PC-3 (cell line): Measurements from ENCODE around the gene USP46. TPM values are rescaled to one million over a fixed set of nuclear protein-coding genes. Genes with fewer than 3 reads are reported as not detected.

Experiments used
- ATAC-seq: fragments of 200-7000 bp; cut with Tn5 transposase; 2 replicates; pipeline ENCODE4 v1.9.1; 2020; ENCODE audit warnings: mild to moderate bottlenecking, moderate library complexity
- BruUV-seq: library from RNA; stranded (reverse); fragments of 400-500 nt; replicated peaks from 2 replicates; lab custom pipeline; 2021; lab: Mats Ljungman, UMichigan
- CTCF ChIA-PET: fragments of 300-600 bp; sonication (Branson Sonifier 250); formaldehyde crosslinking; loops from one replicate; lab custom pipeline; 2022; ENCODE audit warnings: antibody characterized with exemption; lab: Charles Lee
- POLR2A ChIA-PET: fragments of 300-600 bp; sonication (Branson Sonifier 250); formaldehyde crosslinking; loops from one replicate; lab custom pipeline; 2022; ENCODE audit warnings: antibody characterized with exemption; ENCODE audit not compliant: unreplicated experiment; lab: Charles Lee
- DNase-seq: peaks from one replicate; pipeline ENCODE4 v3.0.0-alpha.2; 2015
- H2AFZ ChIP-seq: fragments of 300-600 bp; sonication (generic); 2 replicates; pipeline ENCODE4 v1.6.0; 2016; ENCODE audit warnings: antibody characterized with exemption, low read length
- H3F3A ChIP-seq: fragments of 300-600 bp; sonication (generic); one replicate; pipeline ENCODE4 v1.6.0; 2017; ENCODE audit warnings: antibody characterized with exemption, low read length, control low read depth, mild to moderate bottlenecking; ENCODE audit not compliant: unreplicated experiment
- H3K27ac ChIP-seq: fragments of 300-600 bp; sonication (generic); 2 replicates; pipeline ENCODE4 v1.5.1; 2016; ENCODE audit warnings: mild to moderate bottlenecking, low read length
- H3K27me3 ChIP-seq: fragments of 300-600 bp; sonication (generic); 2 replicates; pipeline ENCODE4 v1.6.1; 2016; ENCODE audit warnings: low read length, mixed read lengths
- H3K36me3 ChIP-seq: fragments of 300-600 bp; sonication (generic); 2 replicates; pipeline ENCODE4 v1.6.1; 2016; ENCODE audit warnings: low read depth, mixed run types, low read length, mixed read lengths
- H3K4me1 ChIP-seq: fragments of 300-600 bp; sonication (generic); 2 replicates; pipeline ENCODE4 v1.5.1; 2016; ENCODE audit warnings: low read length; ENCODE audit not compliant: insufficient read depth
- H3K4me2 ChIP-seq: fragments of 300-600 bp; sonication (generic); 2 replicates; pipeline ENCODE4 v1.6.0; 2016; ENCODE audit warnings: low read length
- H3K4me3 ChIP-seq: fragments of 300-600 bp; sonication (generic); 2 replicates; pipeline ENCODE4 v1.5.1; 2016; ENCODE audit warnings: mild to moderate bottlenecking, low read length, mixed read lengths
- H3K79me2 ChIP-seq: fragments of 300-600 bp; sonication (generic); 2 replicates; pipeline ENCODE4 v1.6.1; 2017; ENCODE audit warnings: low read length, mixed read lengths
- H3K9ac ChIP-seq: fragments of 300-600 bp; sonication (generic); 2 replicates; pipeline ENCODE4 v1.6.0; 2016; ENCODE audit warnings: mild to moderate bottlenecking, low read length
- H3K9me2 ChIP-seq: fragments of 300-600 bp; sonication (generic); replicated peaks from 2 replicates; pipeline ENCODE4 v1.6.1; 2016; ENCODE audit warnings: mixed run types, low read length, mixed read lengths
- H3K9me3 ChIP-seq: fragments of 300-600 bp; sonication (generic); 2 replicates; pipeline ENCODE4 v1.6.1; 2016; ENCODE audit warnings: low read length, mixed read lengths
- H4K20me1 ChIP-seq: fragments of 300-600 bp; sonication (generic); 2 replicates; pipeline ENCODE4 v1.6.1; 2016; ENCODE audit warnings: low read length, mixed read lengths
- EZH2 ChIP-seq: fragments of 300-600 bp; sonication (generic); IDR thresholded peaks from one replicate; pipeline ENCODE4 v1.6.1; 2017; ENCODE audit warnings: antibody characterized with exemption, mild to moderate bottlenecking, low read length; ENCODE audit not compliant: unreplicated experiment
- EZH2phosphoT487 ChIP-seq: fragments of 300-600 bp; sonication (generic); IDR thresholded peaks from 2 replicates; pipeline ENCODE4 v1.6.1; 2018; ENCODE audit warnings: mild to moderate bottlenecking, antibody characterized with exemption, low read length, borderline replicate concordance
- intact Hi-C: fragments of 100-400 bp; cut with micrococcal nuclease; formaldehyde crosslinking; loops from 2 replicates; pipeline ENCODE4 v1.9.0; 2023
- total RNA-seq: library from RNA; depleted of rRNA; stranded (reverse); fragments of >200 nt; gene quantifications from 2 replicates; pipeline ENCODE4 v1.2.3, GENCODE V29; 2014
- TF ChIP-seq, protein P1 (sequence below): fragments of 300-600 bp; sonication (generic); conservative IDR thresholded peaks from 2 replicates; pipeline ENCODE4 v1.5.1; 2017; ENCODE audit warnings: antibody characterized with exemption, low read depth, mild to moderate bottlenecking, low read length

USP46 gene
- total RNA-seq, 1 experiment from 2014 or later: 9.4 TPM

DNA sequence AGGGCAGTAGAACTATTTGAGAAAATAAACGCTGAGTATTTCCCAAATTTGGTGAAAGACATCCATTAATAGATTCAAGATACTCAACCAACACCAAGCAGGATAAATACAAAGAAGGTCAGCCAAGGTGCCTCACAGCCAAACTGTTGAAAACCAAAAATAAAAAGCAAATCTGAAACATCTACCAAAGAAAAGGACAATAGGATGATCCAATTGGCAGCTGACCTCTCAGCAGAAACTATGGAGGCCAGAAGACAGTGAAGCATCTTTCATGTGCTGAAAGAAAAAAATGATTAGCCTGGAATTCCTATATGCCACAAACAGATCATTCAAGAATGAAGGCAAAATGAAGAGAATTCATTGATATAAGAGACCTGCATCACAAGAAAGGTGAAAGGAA is 44.9 kb downstream of the USP46 start:
- BruUV-seq: no TSS peak
- H3K4me3 ChIP-seq: no peak overlapping the region
- ATAC-seq (no peak), DNase-seq (no peak)
- no peaks in the 10 kb centered on the region for H3K4me1 ChIP-seq
- ChIA-PET CTCF (no interaction called here), POLR2A (no interaction called here)
- H3K27me3 ChIP-seq: no peaks in the 10 kb centered on the region
- H3K36me3 ChIP-seq: no peaks in the 10 kb centered on the region
- no peaks in the 10 kb centered on the region for H3K9me3 ChIP-seq
- H3F3A ChIP-seq: no peaks in the 10 kb centered on the region
- H4K20me1 ChIP-seq: no peaks in the 10 kb centered on the region
- intact Hi-C loops: no loop called here
- no peaks in the 10 kb centered on the region for H3K9me2 ChIP-seq
- no peak overlapping the region for H3K27ac ChIP-seq
- H2AFZ ChIP-seq: no peak overlapping the region
- TF ChIP-seq, protein P1, sequence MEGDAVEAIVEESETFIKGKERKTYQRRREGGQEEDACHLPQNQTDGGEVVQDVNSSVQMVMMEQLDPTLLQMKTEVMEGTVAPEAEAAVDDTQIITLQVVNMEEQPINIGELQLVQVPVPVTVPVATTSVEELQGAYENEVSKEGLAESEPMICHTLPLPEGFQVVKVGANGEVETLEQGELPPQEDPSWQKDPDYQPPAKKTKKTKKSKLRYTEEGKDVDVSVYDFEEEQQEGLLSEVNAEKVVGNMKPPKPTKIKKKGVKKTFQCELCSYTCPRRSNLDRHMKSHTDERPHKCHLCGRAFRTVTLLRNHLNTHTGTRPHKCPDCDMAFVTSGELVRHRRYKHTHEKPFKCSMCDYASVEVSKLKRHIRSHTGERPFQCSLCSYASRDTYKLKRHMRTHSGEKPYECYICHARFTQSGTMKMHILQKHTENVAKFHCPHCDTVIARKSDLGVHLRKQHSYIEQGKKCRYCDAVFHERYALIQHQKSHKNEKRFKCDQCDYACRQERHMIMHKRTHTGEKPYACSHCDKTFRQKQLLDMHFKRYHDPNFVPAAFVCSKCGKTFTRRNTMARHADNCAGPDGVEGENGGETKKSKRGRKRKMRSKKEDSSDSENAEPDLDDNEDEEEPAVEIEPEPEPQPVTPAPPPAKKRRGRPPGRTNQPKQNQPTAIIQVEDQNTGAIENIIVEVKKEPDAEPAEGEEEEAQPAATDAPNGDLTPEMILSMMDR: no peak
- TF ChIP-seq EZH2: no peak
- no peak for TF ChIP-seq EZH2phosphoT487
- H3K79me2 ChIP-seq: no peaks in the 10 kb centered on the region
- H3K9ac ChIP-seq: no peak overlapping the region
- H3K4me2 ChIP-seq: no peak overlapping the region

DNA sequence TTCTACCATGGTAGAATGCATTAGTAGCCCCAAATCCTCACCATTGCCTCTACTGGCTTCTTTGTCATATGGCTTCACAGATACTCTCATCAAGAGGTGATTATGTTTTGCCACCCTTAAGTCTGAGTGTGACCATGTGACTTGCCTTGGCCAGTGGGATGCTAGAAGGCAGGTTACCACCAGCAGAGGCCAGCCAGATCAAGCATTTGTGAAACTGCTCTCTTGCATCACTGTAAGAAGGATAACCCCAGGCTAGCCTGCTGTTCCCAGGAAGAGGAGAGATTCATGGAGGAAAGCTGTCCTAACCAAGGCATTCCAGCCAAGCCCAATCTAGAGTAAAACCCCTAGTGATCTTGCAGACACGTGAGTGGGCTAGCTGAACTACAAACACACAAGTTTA is 46.8 kb downstream of the USP46 start:
- H3K27ac ChIP-seq: no peak overlapping the region
- no peak for ATAC-seq
- H3K9me2 ChIP-seq: no peaks in the 10 kb centered on the region
- no peaks in the 10 kb centered on the region for H3K27me3 ChIP-seq
- DNase-seq: no peak
- H3K4me2 ChIP-seq: no peak overlapping the region
- no peaks in the 10 kb centered on the region for H4K20me1 ChIP-seq
- POLR2A ChIA-PET: no interaction called here
- H3K4me3 ChIP-seq: no peak overlapping the region
- no peak overlapping the region for H3K9ac ChIP-seq
- no peaks in the 10 kb centered on the region for H3F3A ChIP-seq
- intact Hi-C loops: no loop called here
- TF ChIP-seq, protein P1: no peak
- TF ChIP-seq EZH2 (no peak), EZH2phosphoT487 (no peak)
- no peaks in the 10 kb centered on the region for H3K79me2 ChIP-seq
- H3K36me3 ChIP-seq: no peaks in the 10 kb centered on the region
- CTCF ChIA-PET: no interaction called here
- no TSS peak for BruUV-seq
- no peaks in the 10 kb centered on the region for H3K9me3 ChIP-seq
- H2AFZ ChIP-seq: no peak overlapping the region
- H3K4me1 ChIP-seq: no peaks in the 10 kb centered on the region

DNA sequence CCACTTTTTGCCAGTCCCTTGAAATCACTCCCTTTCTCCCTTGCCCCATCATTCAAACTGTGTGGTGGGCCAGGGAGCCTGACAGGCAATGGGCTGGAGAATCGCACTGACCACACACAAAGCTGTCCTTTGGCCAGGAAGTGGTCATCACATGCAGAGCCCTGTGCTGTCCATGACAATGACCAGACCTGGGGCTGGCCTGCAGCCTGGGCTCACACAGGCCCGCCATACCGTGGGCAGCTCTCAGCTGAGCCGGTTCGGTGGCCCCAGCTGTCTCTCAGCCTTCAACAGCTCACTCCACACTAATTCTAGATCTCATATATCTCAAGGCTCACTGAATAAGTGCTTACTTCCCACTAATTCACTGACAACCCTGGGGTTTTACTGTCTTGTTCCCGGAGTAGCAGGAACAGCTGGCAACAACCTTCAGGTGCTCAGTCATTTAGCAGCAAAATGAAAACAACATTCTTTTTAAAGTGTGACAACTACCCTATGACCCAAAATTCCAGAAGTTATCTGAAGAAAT is 48.0 kb downstream of the USP46 start:
- no peak overlapping the region for H3K27ac ChIP-seq
- H3K4me3 ChIP-seq: no peak overlapping the region
- H4K20me1 ChIP-seq: no peaks in the 10 kb centered on the region
- H3K4me2 ChIP-seq: no peak overlapping the region
- ATAC-seq (no peak), DNase-seq (no peak)
- no peaks in the 10 kb centered on the region for H3K9me2 ChIP-seq
- H3K4me1 ChIP-seq: no peaks in the 10 kb centered on the region
- no peak overlapping the region for H2AFZ ChIP-seq
- H3K27me3 ChIP-seq: no peaks in the 10 kb centered on the region
- ChIA-PET CTCF (no interaction called here), POLR2A (no interaction called here)
- TF ChIP-seq, protein P1: no peak
- TF ChIP-seq EZH2: no peak
- TF ChIP-seq EZH2phosphoT487: no peak
- no TSS peak for BruUV-seq
- no peak overlapping the region for H3K9ac ChIP-seq
- intact Hi-C loops: no loop called here
- H3K79me2 ChIP-seq: no peaks in the 10 kb centered on the region
- H3K9me3 ChIP-seq: no peaks in the 10 kb centered on the region
- 0 out of 2 replicates have a peak, but pooled peaks cover 7% of the 10 kb centered on the region for H3K36me3 ChIP-seq
- H3F3A ChIP-seq: no peaks in the 10 kb centered on the region
